Measurements from ENCODE around the gene FCER1G.

The FCER1G gene

DNA sequence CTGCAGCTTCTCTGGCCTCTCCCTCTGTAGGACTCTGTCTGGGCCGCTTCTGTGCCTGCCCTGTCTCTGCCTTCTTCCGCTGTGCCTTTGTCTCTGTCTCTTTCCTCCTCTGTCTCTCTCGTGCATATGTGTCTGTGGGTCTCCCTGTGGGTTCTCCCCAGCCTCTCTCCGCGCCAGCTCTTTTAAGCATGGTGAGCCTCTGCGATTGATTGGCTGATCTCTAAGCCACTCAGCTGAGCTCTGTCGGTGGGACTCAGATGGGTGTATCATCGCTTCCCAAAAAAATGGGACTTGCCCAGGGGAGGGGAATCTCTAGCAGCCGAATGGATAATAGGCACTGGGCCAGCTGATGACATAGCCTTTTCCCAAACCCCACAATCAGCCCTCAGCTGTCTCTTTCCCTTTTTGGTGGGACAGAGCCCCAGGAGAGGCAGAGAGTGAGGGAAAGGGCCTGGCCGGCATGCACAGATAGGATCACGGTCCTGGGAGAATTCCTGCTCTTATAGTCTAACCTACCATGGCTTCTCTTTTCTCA is 16.1 kb upstream of the FCER1G start, which contains the start of gene ADAMTS4:
Gene ADAMTS4, minus strand, starts transcription at position 158 of the 535 bp plus-strand sequence. CDS start 427 bp downstream, outside the sequence.
- Mint-ChIP-seq H3K27me3 (ENCODE audit: low read depth) (no peaks in the 10 kb centered on the region), H3K4me3 (peak within 1 kb of the TSS; percentile 81 to 91 (median 88)), H3K27ac (peak within 1 kb of the TSS; percentile 92 to 99 (median 96)), H3K9me3 (no peaks in the 10 kb centered on the region), H3K4me1 (peaks cover 59% of the 10 kb centered on the region), H3K36me3 (ENCODE audit: low read depth) (peaks cover 2% of the 10 kb centered on the region)
- TF ChIP-seq, protein P1, sequence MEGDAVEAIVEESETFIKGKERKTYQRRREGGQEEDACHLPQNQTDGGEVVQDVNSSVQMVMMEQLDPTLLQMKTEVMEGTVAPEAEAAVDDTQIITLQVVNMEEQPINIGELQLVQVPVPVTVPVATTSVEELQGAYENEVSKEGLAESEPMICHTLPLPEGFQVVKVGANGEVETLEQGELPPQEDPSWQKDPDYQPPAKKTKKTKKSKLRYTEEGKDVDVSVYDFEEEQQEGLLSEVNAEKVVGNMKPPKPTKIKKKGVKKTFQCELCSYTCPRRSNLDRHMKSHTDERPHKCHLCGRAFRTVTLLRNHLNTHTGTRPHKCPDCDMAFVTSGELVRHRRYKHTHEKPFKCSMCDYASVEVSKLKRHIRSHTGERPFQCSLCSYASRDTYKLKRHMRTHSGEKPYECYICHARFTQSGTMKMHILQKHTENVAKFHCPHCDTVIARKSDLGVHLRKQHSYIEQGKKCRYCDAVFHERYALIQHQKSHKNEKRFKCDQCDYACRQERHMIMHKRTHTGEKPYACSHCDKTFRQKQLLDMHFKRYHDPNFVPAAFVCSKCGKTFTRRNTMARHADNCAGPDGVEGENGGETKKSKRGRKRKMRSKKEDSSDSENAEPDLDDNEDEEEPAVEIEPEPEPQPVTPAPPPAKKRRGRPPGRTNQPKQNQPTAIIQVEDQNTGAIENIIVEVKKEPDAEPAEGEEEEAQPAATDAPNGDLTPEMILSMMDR (IDR thresholded peaks at IDR 0.05; ENCODE audit: unreplicated experiment in 3 of 3): no peak

DNA sequence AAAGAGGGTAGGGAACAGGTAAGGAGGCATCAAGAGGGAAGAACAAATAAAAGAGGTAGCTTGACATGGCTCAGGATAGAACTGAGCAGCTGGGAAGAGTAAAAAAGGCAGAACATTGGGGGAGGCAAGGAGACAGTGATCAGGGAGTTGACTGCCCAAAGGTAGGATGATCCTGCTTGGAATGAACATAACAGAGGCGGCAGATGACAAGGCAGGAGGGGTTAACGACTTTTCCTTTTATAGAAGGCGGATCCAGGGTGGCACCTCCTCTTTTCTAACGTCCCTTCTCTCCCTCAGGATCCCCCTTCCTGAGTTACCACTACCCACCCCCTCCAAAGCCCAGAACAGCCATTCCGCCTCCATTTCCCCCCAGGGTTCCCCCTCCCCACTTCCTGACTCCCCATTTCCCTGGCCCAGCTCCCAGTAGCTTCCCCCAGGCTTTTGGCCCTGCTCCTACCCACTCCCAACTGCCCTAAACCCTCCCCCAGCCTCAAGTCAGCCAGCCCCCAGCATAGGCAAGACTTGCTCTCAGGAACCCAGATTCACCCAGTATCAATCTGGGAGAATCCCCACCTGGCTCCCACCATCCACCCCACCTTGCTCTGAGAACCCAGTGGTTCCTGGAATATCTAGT is 15.5 kb upstream of the FCER1G start:
- Mint-ChIP-seq H3K4me3 (peak overlapping the region; percentile 81 to 91 (median 88)), H3K27me3 (ENCODE audit: low read depth) (no peaks in the 10 kb centered on the region), H3K4me1 (peaks cover 66% of the 10 kb centered on the region), H3K36me3 (ENCODE audit: low read depth) (peaks cover 9% of the 10 kb centered on the region), H3K27ac (peak overlapping the region; percentile 92 to 97 (median 96)), H3K9me3 (no peaks in the 10 kb centered on the region)
- TF ChIP-seq, protein P1 (IDR thresholded peaks at IDR 0.05; ENCODE audit: unreplicated experiment in 3 of 3): no peak

DNA sequence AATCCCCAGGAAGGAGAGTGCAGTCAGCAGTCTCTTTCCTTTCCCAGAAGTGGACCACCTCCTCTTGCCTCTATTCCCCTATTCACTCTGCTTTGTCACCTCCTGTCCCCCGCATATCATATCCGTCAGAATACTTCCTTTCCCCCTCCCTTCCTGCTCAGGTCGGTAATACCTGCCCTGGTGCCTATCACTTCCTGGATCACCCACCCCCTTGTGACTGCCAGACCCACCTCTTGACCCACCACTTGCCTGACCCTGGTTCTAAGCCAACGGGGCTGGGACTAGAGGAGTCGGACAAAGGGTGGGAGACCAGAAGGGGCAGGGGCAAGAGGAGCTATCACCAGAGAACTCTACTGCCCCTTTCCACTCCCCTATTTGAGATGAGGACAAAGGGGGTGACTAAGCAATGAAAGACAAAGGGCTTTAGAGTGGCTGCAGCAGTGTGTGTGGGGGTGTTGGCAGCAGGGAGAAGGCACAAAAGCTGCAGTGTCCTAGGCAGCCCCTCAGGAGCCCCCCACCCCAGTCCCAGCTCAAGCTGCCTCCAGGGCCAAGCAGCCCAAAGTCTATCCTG is 14.6 kb upstream of the FCER1G start:
- H3K27ac Mint-ChIP-seq: peak overlapping the region; percentile 92 to 97 (median 96)
- H3K9me3 Mint-ChIP-seq: no peaks in the 10 kb centered on the region
- H3K36me3 Mint-ChIP-seq (ENCODE audit: low read depth): peaks cover 14% of the 10 kb centered on the region
- H3K4me3 Mint-ChIP-seq: peak overlapping the region; percentile 94 to 98 (median 97)
- TF ChIP-seq, protein P1 (IDR thresholded peaks at IDR 0.05; ENCODE audit: unreplicated experiment in 3 of 3): no peak
- H3K4me1 Mint-ChIP-seq: peaks cover 67% of the 10 kb centered on the region
- H3K27me3 Mint-ChIP-seq (ENCODE audit: low read depth): no peaks in the 10 kb centered on the region

DNA sequence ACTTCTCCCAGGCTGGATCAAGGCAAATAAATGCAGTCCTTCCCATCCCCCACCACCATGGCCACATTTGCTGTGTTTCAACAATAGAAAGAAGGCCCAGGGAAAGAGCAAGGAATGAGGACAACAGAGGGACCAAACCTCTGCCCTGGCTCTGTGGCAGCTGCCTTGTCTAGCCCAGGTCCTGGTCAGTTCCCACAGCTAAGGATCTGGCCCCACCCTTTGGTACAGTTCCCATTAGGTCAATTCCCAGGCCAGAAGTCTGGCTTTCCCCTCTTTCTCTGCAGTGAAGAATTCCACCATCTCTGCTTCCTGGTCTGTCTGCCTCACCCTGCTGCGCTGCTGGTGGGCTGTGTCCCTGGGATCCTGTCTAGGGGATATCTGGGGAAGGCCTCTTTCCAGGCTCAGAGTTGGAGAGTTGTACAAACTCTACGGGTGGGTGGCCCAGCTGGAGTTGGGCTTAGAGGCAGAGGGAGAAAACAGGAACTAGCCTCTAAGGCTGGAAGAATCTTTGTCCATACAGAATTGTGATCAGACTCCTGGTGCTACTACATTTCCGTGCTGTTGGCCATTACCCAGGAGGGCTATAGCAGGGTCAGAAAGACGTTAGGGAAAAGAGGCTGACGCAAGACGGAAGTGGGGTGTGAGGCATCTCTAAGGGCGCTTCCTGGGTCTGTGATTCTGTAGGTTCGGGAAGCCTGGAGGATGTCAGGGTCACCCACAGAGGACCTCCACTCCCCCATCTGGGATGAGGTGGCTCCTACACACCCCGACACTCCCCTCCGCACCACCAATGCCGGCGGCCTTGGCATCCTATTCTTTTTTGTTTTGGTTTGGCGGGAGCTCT is 13.9 kb upstream of the FCER1G start:
- TF ChIP-seq, protein P1 (IDR thresholded peaks at IDR 0.05; ENCODE audit: unreplicated experiment in 3 of 3): no peak
- H3K36me3 Mint-ChIP-seq (ENCODE audit: low read depth): peaks cover 20% of the 10 kb centered on the region
- peaks cover 71% of the 10 kb centered on the region for H3K4me1 Mint-ChIP-seq
- H3K27me3 Mint-ChIP-seq (ENCODE audit: low read depth): no peaks in the 10 kb centered on the region
- H3K4me3 Mint-ChIP-seq: peak overlapping the region; percentile 94 to 98 (median 97)
- H3K9me3 Mint-ChIP-seq: no peaks in the 10 kb centered on the region
- H3K27ac Mint-ChIP-seq: peak overlapping the region; percentile 92 to 97 (median 96)

DNA sequence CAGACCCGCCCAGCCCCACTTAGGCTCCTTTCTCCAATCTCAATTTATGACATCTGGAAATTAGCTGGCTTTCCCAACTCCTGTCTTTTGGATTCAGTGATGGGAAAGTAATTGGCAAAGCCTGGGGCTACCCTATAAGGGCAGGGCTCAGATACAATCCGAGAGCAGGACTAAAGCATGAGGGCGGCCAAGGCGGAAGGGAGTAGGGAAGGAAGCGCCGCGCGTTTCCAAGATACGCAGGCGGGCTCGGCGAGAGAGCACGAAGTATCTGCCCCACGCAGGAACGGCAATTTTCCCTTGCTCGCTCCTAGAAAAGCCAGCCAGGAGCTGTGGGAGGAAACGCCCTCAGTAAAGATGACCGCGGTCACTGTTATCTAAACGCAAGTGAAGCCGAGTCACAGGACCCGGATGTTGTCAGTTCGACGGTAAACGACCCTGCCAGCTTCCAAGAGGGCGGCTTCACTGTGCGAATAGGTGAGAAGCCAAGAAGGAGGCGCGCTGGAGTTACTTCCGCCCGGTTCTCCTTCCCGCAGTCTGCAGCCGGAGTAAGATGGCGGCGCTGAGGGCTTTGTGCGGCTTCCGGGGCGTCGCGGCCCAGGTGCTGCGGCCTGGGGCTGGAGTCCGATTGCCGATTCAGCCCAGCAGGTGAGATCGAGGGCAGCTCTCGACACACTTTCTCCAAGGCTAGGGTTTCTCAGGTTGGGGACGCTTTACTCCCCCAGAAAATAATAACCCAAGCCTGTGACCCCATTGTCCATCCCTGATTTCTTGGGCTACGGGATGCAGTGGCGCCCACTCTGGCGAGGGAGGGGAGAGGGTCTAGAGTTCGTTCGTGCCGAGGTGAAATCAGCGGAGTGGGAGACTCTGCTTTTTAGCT is 13.0 kb upstream of the FCER1G start, which contains the start of gene NDUFS2:
Gene NDUFS2, plus strand, starts transcription at position 532 of the 877 bp plus-strand sequence. Its CDS starts 19 bp downstream, at position 551.
- TF ChIP-seq, protein P1 (IDR thresholded peaks at IDR 0.05; ENCODE audit: unreplicated experiment in 3 of 3): peak in 2 of 3 experiments; percentile 20 to 43
- Mint-ChIP-seq H3K4me1 (peaks cover 68% of the 10 kb centered on the region), H3K27me3 (ENCODE audit: low read depth) (no peaks in the 10 kb centered on the region), H3K4me3 (peak within 1 kb of the TSS; percentile 94 to 98 (median 97)), H3K36me3 (ENCODE audit: low read depth) (peaks cover 28% of the 10 kb centered on the region), H3K9me3 (no peaks in the 10 kb centered on the region), H3K27ac (peak within 1 kb of the TSS; percentile 92 to 97 (median 96))
